Measurements from ENCODE around the gene TMEM234.
A peak's percentile ranks its signal among the peaks of the same experiment; 100 is the strongest.

TMEM234 gene

GRCh38 chr1:32257227-32257508, 35.0 kb upstream of the TMEM234 start:
- H3K4me1 Mint-ChIP-seq: peaks cover 4% of the 10 kb centered on the region
- no peaks in the 10 kb centered on the region for H3K9me3 Mint-ChIP-seq
- H3K27me3 Mint-ChIP-seq (ENCODE audit: low read depth): peaks cover 10% of the 10 kb centered on the region
- H3K27ac Mint-ChIP-seq: no peak overlapping the region
- no peaks in the 10 kb centered on the region for H3K36me3 Mint-ChIP-seq (ENCODE audit: low read depth)
- no peak for TF ChIP-seq CTCF (IDR thresholded peaks at IDR 0.05; ENCODE audit: unreplicated experiment in 3 of 3)
- H3K4me3 Mint-ChIP-seq: no peak overlapping the region

GRCh38 chr1:32256473-32257226, 34.5 kb upstream of the TMEM234 start:
- peaks cover 9% of the 10 kb centered on the region for H3K4me1 Mint-ChIP-seq
- H3K27me3 Mint-ChIP-seq (ENCODE audit: low read depth): peaks cover 12% of the 10 kb centered on the region
- no peak for TF ChIP-seq CTCF (IDR thresholded peaks at IDR 0.05; ENCODE audit: unreplicated experiment in 3 of 3)
- H3K4me3 Mint-ChIP-seq: no peak overlapping the region
- H3K9me3 Mint-ChIP-seq: no peaks in the 10 kb centered on the region
- no peak overlapping the region for H3K27ac Mint-ChIP-seq
- no peaks in the 10 kb centered on the region for H3K36me3 Mint-ChIP-seq (ENCODE audit: low read depth)

- H3K9me3 Mint-ChIP-seq: no peaks in the 10 kb centered on the region
- peaks cover 9% of the 10 kb centered on the region for H3K27me3 Mint-ChIP-seq (ENCODE audit: low read depth)
- H3K4me1 Mint-ChIP-seq: peaks cover 15% of the 10 kb centered on the region
- no peak for TF ChIP-seq CTCF (IDR thresholded peaks at IDR 0.05; ENCODE audit: unreplicated experiment in 3 of 3)
- H3K4me3 Mint-ChIP-seq: no peak overlapping the region
- H3K36me3 Mint-ChIP-seq (ENCODE audit: low read depth): no peaks in the 10 kb centered on the region
- no peak overlapping the region for H3K27ac Mint-ChIP-seq
Observed at GRCh38 chr1:32255072-32256071, 33.2 kb upstream of the TMEM234 start.

- H3K9me3 Mint-ChIP-seq: no peaks in the 10 kb centered on the region
- no peak for TF ChIP-seq CTCF (IDR thresholded peaks at IDR 0.05; ENCODE audit: unreplicated experiment in 3 of 3)
- H3K4me1 Mint-ChIP-seq: peaks cover 35% of the 10 kb centered on the region
- peak within 1 kb of the TSS; percentile 60 to 84 (median 67) for H3K27ac Mint-ChIP-seq
- peak within 1 kb of the TSS in 2 of 3 experiments; percentile 1 to 3 for H3K4me3 Mint-ChIP-seq
- no peaks in the 10 kb centered on the region for H3K36me3 Mint-ChIP-seq (ENCODE audit: low read depth)
- H3K27me3 Mint-ChIP-seq (ENCODE audit: low read depth): peaks cover 14% of the 10 kb centered on the region
Observed at GRCh38 chr1:32250893-32251716, 29.0 kb upstream of the TMEM234 start, which contains the start of gene LCK. TSS of gene LCK (plus strand) at chr1:32251265. CDS start at chr1:32274330, 23,065 bp downstream.

GRCh38 chr1:32249831-32250525, 27.8 kb upstream of the TMEM234 start:
- H3K4me1 Mint-ChIP-seq: peaks cover 35% of the 10 kb centered on the region

More at GRCh38 chr1:32249831-32250525, 27.8 kb upstream of the TMEM234 start:
- H3K4me3 Mint-ChIP-seq: peak overlapping the region in 1 of 3 experiments; percentile 3
- peak overlapping the region; percentile 60 to 84 (median 67) for H3K27ac Mint-ChIP-seq
- H3K9me3 Mint-ChIP-seq: no peaks in the 10 kb centered on the region
- TF ChIP-seq CTCF (IDR thresholded peaks at IDR 0.05; ENCODE audit: unreplicated experiment in 3 of 3): no peak
- no peaks in the 10 kb centered on the region for H3K36me3 Mint-ChIP-seq (ENCODE audit: low read depth)
- peaks cover 14% of the 10 kb centered on the region for H3K27me3 Mint-ChIP-seq (ENCODE audit: low read depth)
